VCaP (cell line): ENCODE data around the gene GGA3.

ENCODE experiments used
- H3K27ac ChIP-seq: fragments of 450-650 bp; 2 replicates; pipeline ENCODE4 v1.5.1; 2017
- CTCF ChIP-seq: fragments of 450-650 bp; conservative IDR thresholded peaks from 2 replicates; pipeline ENCODE4 v1.5.1; 2017; ENCODE audit warnings: mild to moderate bottlenecking, moderate library complexity

Gene GGA3

GRCh38 chr17:75240394-75241142 is 20.8 kb downstream of the GGA3 start:
- TF ChIP-seq CTCF, result peak; percentile 60
- no peak overlapping the region for H3K27ac ChIP-seq

- no peak overlapping the region for H3K27ac ChIP-seq
- TF ChIP-seq CTCF, result no peak
Observed at GRCh38 chr17:75239778-75240393, 21.5 kb downstream of the GGA3 start.

GRCh38 chr17:75239214-75239613 is 22.2 kb downstream of the GGA3 start:
- no peak overlapping the region for H3K27ac ChIP-seq
- TF ChIP-seq CTCF, result no peak

- H3K27ac ChIP-seq, result no peak overlapping the region
- peak; percentile 91 for TF ChIP-seq CTCF
Observed at GRCh38 chr17:75238684-75239191, 22.7 kb downstream of the GGA3 start.

- no peak for TF ChIP-seq CTCF
- no peak overlapping the region for H3K27ac ChIP-seq
Observed at GRCh38 chr17:75238020-75238580, 23.3 kb downstream of the GGA3 start.

GRCh38 chr17:75237100-75238014 is 24.0 kb downstream of the GGA3 start:
- H3K27ac ChIP-seq, result no peak overlapping the region
- no peak for TF ChIP-seq CTCF

GRCh38 chr17:75232786-75233185 is 28.6 kb downstream of the GGA3 start:
- no peak for TF ChIP-seq CTCF
- no peak overlapping the region for H3K27ac ChIP-seq
